Measurements from ENCODE around the gene RGS6. TPM values are rescaled to one million over a fixed set of nuclear protein-coding genes. Genes with fewer than 3 reads are reported as not detected.
A peak's percentile ranks its signal among the peaks of the same experiment; 100 is the strongest.

RGS6 gene
- polyA plus RNA-seq, 3 donors: not detected

DNA sequence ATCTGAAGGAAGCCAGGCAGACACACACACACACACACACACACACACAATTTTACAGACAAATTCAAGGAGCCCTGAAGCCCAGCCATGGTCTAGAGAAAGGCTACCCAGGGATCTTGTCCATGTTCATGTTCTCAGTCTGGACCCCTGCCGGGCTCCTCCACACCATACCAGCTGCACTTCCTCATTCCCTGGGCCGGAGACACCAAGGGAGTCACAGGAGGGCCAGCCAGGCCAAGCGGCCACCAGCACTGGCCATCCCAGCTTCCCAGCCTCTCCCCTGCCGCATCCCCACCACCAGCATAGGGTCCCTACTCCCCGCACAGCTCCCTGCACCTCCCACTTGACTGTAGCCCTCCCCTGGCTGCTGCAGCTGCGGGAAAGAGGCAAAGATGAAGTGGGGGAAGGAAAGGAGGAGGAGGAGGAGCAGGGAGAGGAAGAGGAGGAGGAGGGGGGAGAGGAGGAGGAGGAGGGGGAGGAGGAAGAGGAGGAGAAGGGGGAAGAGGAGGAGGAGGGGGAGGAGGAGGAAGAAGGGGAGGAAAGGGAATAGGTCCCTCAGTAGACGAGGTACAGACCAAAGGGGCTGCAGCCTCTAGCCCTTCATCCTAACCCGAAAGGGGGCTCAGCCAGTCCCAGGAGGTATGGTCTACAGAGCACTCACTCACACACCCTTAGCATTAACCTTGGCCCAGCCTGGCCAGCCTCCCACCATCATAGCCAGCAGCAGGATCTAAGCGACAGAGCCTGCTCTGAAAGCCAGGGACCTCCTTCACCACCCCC lies 668.5 kb downstream of the RGS6 start:
- H3K4me2 ChIP-seq (replicated peaks; ENCODE audit: extremely low read depth, low read length, poor library complexity, severe bottlenecking): no peak overlapping the region
- Mint-ChIP-seq H3K4me3 (peak overlapping the region in 1 of 2 donors; percentile 52), H3K27ac (peak overlapping the region in 1 of 7 donors; percentile 25), H3K9me3 (peaks cover 0 to 2% (median 0%) of the 10 kb centered on the region in 7 donors), H3K27me3 (ENCODE audit: low read depth in 3 of 3) (peaks cover 18 to 27% (median 21%) of the 10 kb centered on the region in 3 donors), H3K36me3 (no peaks in the 10 kb centered on the region), H3K4me1 (peaks cover 5% of the 10 kb centered on the region)
- no peaks in the 10 kb centered on the region for H3K79me2 ChIP-seq (ENCODE audit: insufficient read depth, low read length)
- H3K9ac ChIP-seq (ENCODE audit: insufficient read depth, low read length, poor library complexity, severe bottlenecking): no peak overlapping the region
- no peaks in the 10 kb centered on the region for H3K36me3 ChIP-seq (replicated peaks in 1 of 2; ENCODE audit: control insufficient read depth in 1 of 2, insufficient read depth in 2 of 2, low read length in 2 of 2)
- TF ChIP-seq, protein P1, sequence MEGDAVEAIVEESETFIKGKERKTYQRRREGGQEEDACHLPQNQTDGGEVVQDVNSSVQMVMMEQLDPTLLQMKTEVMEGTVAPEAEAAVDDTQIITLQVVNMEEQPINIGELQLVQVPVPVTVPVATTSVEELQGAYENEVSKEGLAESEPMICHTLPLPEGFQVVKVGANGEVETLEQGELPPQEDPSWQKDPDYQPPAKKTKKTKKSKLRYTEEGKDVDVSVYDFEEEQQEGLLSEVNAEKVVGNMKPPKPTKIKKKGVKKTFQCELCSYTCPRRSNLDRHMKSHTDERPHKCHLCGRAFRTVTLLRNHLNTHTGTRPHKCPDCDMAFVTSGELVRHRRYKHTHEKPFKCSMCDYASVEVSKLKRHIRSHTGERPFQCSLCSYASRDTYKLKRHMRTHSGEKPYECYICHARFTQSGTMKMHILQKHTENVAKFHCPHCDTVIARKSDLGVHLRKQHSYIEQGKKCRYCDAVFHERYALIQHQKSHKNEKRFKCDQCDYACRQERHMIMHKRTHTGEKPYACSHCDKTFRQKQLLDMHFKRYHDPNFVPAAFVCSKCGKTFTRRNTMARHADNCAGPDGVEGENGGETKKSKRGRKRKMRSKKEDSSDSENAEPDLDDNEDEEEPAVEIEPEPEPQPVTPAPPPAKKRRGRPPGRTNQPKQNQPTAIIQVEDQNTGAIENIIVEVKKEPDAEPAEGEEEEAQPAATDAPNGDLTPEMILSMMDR (IDR thresholded peaks at IDR 0.05): no peak
- peak in 1 of 3 donors; percentile 8 for DNase-seq
- no peaks in the 10 kb centered on the region for H3K4me1 ChIP-seq (ENCODE audit: control insufficient read depth in 1 of 2, insufficient read depth in 2 of 2, low read length in 2 of 2)
- no peaks in the 10 kb centered on the region for H4K20me1 ChIP-seq (ENCODE audit: insufficient read depth, low read length)
- intact Hi-C loops (cut with micrococcal nuclease): no loop called here
- WGBS (ENCODE audit: insufficient coverage): 45% methylated on average over 6 of the region's 9 CpGs
- no peak overlapping the region for H3K27ac ChIP-seq (ENCODE audit: low read depth in 1 of 2, low read length in 2 of 2)
- H3K4me3 ChIP-seq (replicated peaks in 1 of 3; ENCODE audit: low read depth in 2 of 3, low read length in 3 of 3): no peak overlapping the region
- H3K27me3 ChIP-seq (ENCODE audit: control insufficient read depth in 2 of 2, insufficient read depth in 2 of 2, low read length in 2 of 2): peaks cover 0 to 3% of the 10 kb centered on the region in 2 donors
- H3K9me3 ChIP-seq (replicated peaks in 1 of 2; ENCODE audit: control insufficient read depth in 1 of 2, insufficient read depth in 1 of 2, low read length in 2 of 2): no peaks in the 10 kb centered on the region
- H2AFZ ChIP-seq (ENCODE audit: insufficient read depth, low read depth, low read length, poor library complexity, severe bottlenecking): no peak overlapping the region

DNA sequence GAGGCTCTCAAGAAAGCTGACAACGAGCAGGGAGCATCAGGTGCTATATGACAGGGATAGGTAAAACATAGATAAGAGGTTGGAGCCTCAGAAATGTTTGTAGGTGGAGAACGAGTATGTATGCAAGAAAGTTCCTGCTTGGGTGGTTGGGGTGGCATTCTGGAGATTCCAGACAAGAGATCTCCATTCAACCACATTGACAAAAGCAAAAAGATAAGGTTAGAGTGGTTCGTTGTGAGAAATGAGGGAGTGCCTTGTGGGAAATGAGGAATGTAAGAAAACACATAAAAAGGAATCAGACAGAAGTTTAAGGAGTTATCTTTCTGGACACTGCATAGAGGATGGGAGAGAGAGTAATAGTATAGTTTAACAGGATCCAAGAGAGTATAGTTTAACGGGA lies 671.4 kb downstream of the RGS6 start:
- WGBS (ENCODE audit: insufficient coverage): 100% methylated on average over 2 of the region's 4 CpGs
- peaks cover 5% of the 10 kb centered on the region for H3K4me1 Mint-ChIP-seq

More for the DNA sequence above, 671.4 kb downstream of the RGS6 start:
- H3K4me3 Mint-ChIP-seq: no peak overlapping the region
- H3K27me3 Mint-ChIP-seq (ENCODE audit: low read depth in 3 of 3): peaks cover 17 to 21% (median 18%) of the 10 kb centered on the region in 3 donors
- Histone ChIP-seq H3K27ac (ENCODE audit: low read depth in 1 of 2, low read length in 2 of 2) (no peak overlapping the region), H3K36me3 (replicated peaks in 1 of 2; ENCODE audit: control insufficient read depth in 1 of 2, insufficient read depth in 2 of 2, low read length in 2 of 2) (no peaks in the 10 kb centered on the region), H3K4me2 (replicated peaks; ENCODE audit: extremely low read depth, low read length, poor library complexity, severe bottlenecking) (no peak overlapping the region), H3K9me3 (replicated peaks in 1 of 2; ENCODE audit: control insufficient read depth in 1 of 2, insufficient read depth in 1 of 2, low read length in 2 of 2) (no peaks in the 10 kb centered on the region), H3K79me2 (ENCODE audit: insufficient read depth, low read length) (no peaks in the 10 kb centered on the region), H3K4me3 (replicated peaks in 1 of 3; ENCODE audit: low read depth in 2 of 3, low read length in 3 of 3) (no peak overlapping the region), H3K9ac (ENCODE audit: insufficient read depth, low read length, poor library complexity, severe bottlenecking) (no peak overlapping the region), H2AFZ (ENCODE audit: insufficient read depth, low read depth, low read length, poor library complexity, severe bottlenecking) (no peak overlapping the region), H3K4me1 (ENCODE audit: control insufficient read depth in 1 of 2, insufficient read depth in 2 of 2, low read length in 2 of 2) (no peaks in the 10 kb centered on the region), H4K20me1 (ENCODE audit: insufficient read depth, low read length) (no peaks in the 10 kb centered on the region), H3K27me3 (ENCODE audit: control insufficient read depth in 2 of 2, insufficient read depth in 2 of 2, low read length in 2 of 2) (no peaks in the 10 kb centered on the region)
- peaks cover 0 to 2% (median 0%) of the 10 kb centered on the region in 7 donors for H3K9me3 Mint-ChIP-seq
- no peaks in the 10 kb centered on the region for H3K36me3 Mint-ChIP-seq
- intact Hi-C loops (cut with micrococcal nuclease): no loop called here
- TF ChIP-seq, protein P1 (IDR thresholded peaks at IDR 0.05): no peak
- DNase-seq: no peak
- H3K27ac Mint-ChIP-seq: no peak overlapping the region
